ENCODE results near the gene ATL2.

DNA sequence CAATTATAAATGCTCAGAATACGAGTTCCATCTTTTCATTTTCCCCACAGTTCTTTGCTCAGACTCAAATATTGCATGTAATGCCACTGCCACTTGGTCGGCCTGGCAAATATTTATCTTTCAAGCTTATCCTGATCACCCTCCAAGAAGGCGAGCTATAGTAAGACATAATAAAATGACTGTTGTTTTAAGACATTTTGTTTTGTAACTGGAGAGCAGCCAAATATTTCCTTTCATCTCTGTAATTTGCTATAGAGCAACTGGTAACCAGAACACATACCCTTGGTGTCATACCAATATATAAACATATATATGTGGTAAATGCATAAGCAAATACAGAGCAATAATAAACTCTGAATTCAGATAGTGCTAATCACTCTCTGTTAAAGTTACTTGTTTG lies 7.3 kb upstream of the ATL2 start:
- TF ChIP-seq YY1 (IDR thresholded peaks at IDR 0.05; ENCODE audit: insufficient read depth, insufficient read length) (no peak), ZNF274 (IDR thresholded peaks at IDR 0.05; ENCODE audit: low read depth, low read length) (no peak), SUZ12 (IDR thresholded peaks at IDR 0.05; ENCODE audit: extremely low read depth, insufficient read depth, insufficient read length) (no peak)

Data from NT2/D1 (cell line).